ENCODE measurements around the gene SLC52A3. TPM values are rescaled to one million over a fixed set of nuclear protein-coding genes. Genes with fewer than 3 reads are reported as not detected.

SLC52A3 gene
- total RNA-seq, 3 donors from 2014 or later, result 0.16 to 7.2 (median 4.1) TPM

GRCh38 chr20:764255-764654 is 4.0 kb downstream of the SLC52A3 start:
- no peaks in the 10 kb centered on the region for H3K36me3 ChIP-seq
- H3K4me3 ChIP-seq, result no peak overlapping the region
- intact Hi-C loops (cut with DNase I; ENCODE audit: low total_unique reads), result no loop called here
- H3K4me1 ChIP-seq, result no peaks in the 10 kb centered on the region
- TF ChIP-seq POLR2A (IDR thresholded peaks at IDR 0.05), result no peak
- no peak for TF ChIP-seq POLR2AphosphoS5 (IDR thresholded peaks at IDR 0.05)
- TF ChIP-seq CTCF (IDR thresholded peaks at IDR 0.05), result no peak
- peaks cover 0 to 7% of the 10 kb centered on the region in 2 donors for H3K27me3 ChIP-seq
- H3K27ac ChIP-seq, result no peak overlapping the region
- no peak for DNase-seq (ENCODE audit: low spot score in 2 of 2)
- H3K9me3 ChIP-seq, result no peaks in the 10 kb centered on the region

GRCh38 chr20:761418-762381 is 6.6 kb downstream of the SLC52A3 start:
- no peak for DNase-seq (ENCODE audit: low spot score in 2 of 2)
- Histone ChIP-seq H3K27ac (no peak overlapping the region), H3K9me3 (no peaks in the 10 kb centered on the region), H3K27me3 (peaks cover 0 to 7% of the 10 kb centered on the region in 2 donors), H3K4me3 (no peak overlapping the region), H3K4me1 (no peaks in the 10 kb centered on the region), H3K36me3 (no peaks in the 10 kb centered on the region)
- TF ChIP-seq POLR2A (IDR thresholded peaks at IDR 0.05), result no peak
- TF ChIP-seq CTCF (IDR thresholded peaks at IDR 0.05), result no peak
- no peak for TF ChIP-seq POLR2AphosphoS5 (IDR thresholded peaks at IDR 0.05)
- intact Hi-C loops (cut with DNase I; ENCODE audit: low total_unique reads), result no loop called here

GRCh38 chr20:760751-761417 is 7.4 kb downstream of the SLC52A3 start:
- Histone ChIP-seq H3K27ac (no peak overlapping the region), H3K36me3 (no peaks in the 10 kb centered on the region), H3K4me3 (no peak overlapping the region), H3K4me1 (no peaks in the 10 kb centered on the region), H3K9me3 (no peaks in the 10 kb centered on the region), H3K27me3 (peaks cover 0 to 7% of the 10 kb centered on the region in 2 donors)
- peak in 1 of 3 donors; percentile 31 for TF ChIP-seq CTCF (IDR thresholded peaks at IDR 0.05)
- no peak for TF ChIP-seq POLR2A (IDR thresholded peaks at IDR 0.05)
- DNase-seq (ENCODE audit: low spot score in 2 of 2), result no peak
- intact Hi-C loops (cut with DNase I; ENCODE audit: low total_unique reads), result no loop called here

- intact Hi-C loops (cut with DNase I; ENCODE audit: low total_unique reads), result no loop called here
- no peak for DNase-seq (ENCODE audit: low spot score in 2 of 2)
- no peaks in the 10 kb centered on the region for H3K36me3 ChIP-seq
- H3K27me3 ChIP-seq, result peaks cover 0 to 7% of the 10 kb centered on the region in 2 donors
- no peak overlapping the region for H3K27ac ChIP-seq
- H3K4me1 ChIP-seq, result no peaks in the 10 kb centered on the region
- H3K9me3 ChIP-seq, result no peaks in the 10 kb centered on the region
- no peak overlapping the region for H3K4me3 ChIP-seq
- no peak for TF ChIP-seq POLR2AphosphoS5 (IDR thresholded peaks at IDR 0.05)
- TF ChIP-seq POLR2A (IDR thresholded peaks at IDR 0.05), result no peak
- TF ChIP-seq CTCF (IDR thresholded peaks at IDR 0.05), result no peak
These were observed 10.8 kb downstream of the SLC52A3 start for GRCh38 chr20:757506-757905.

GRCh38 chr20:755941-756340 is 12.4 kb downstream of the SLC52A3 start:
- H3K36me3 ChIP-seq, result no peaks in the 10 kb centered on the region
- peaks cover 0 to 7% of the 10 kb centered on the region in 2 donors for H3K27me3 ChIP-seq
- H3K9me3 ChIP-seq, result no peaks in the 10 kb centered on the region
- no peak for DNase-seq (ENCODE audit: low spot score in 2 of 2)
- no peak overlapping the region for H3K4me3 ChIP-seq
- no peak for TF ChIP-seq POLR2A (IDR thresholded peaks at IDR 0.05)
- no peak for TF ChIP-seq POLR2AphosphoS5 (IDR thresholded peaks at IDR 0.05)
- TF ChIP-seq CTCF (IDR thresholded peaks at IDR 0.05), result no peak
- H3K27ac ChIP-seq, result no peak overlapping the region
- intact Hi-C loops (cut with DNase I; ENCODE audit: low total_unique reads), result loop anchor here (2.0 kb wide), 1 partner anchor 17 kb away; no protein-coding TSS in a partner anchor
- no peaks in the 10 kb centered on the region for H3K4me1 ChIP-seq
